MM.1S (cell line): ENCODE measurements around the gene SENP8.

ENCODE experiments used
- CTCF ChIP-seq: fragments of 300-600 bp; sonication (generic); IDR thresholded peaks from 2 replicates; pipeline ENCODE4 v1.5.1; 2016; ENCODE audit warnings: antibody characterized with exemption, low read length, mixed read lengths
- EZH2 ChIP-seq: fragments of 300-600 bp; sonication (generic); optimal IDR thresholded peaks from 2 replicates; pipeline ENCODE3; 2017; ENCODE audit warnings: low read depth, mild to moderate bottlenecking, antibody characterized with exemption, low read length, mixed read lengths
- EZH2phosphoT487 ChIP-seq: fragments of 300-600 bp; sonication (generic); IDR thresholded peaks from 2 replicates; pipeline ENCODE4 v1.6.1; 2018; ENCODE audit warnings: antibody characterized with exemption, low read length

GRCh38 chr15:72173864-72174550, 55.8 kb downstream of the SENP8 start:
- no peak for TF ChIP-seq CTCF
- TF ChIP-seq EZH2phosphoT487: no peak
- no peak for TF ChIP-seq EZH2
